Stimulated activated CD8-positive, alpha-beta memory T cell treated with anti-CD3 and anti-CD28 coated beads, Interleukin-12 subunit alpha, Interleukin-12 subunit beta, amount 100 ng/mL, for 4 hours (primary cell): Measurements from ENCODE around the gene POLR3C.
A peak's percentile ranks its signal among the peaks of the same experiment; 100 is the strongest.
"Not testable (repeated sequence)": the region's sequence is repeated elsewhere in the genome, so short reads cannot be mapped to it uniquely, and the experiment has no call there.

Experiments
- DNase-seq: peaks from one replicate; pipeline ENCODE4 v3.0.0-alpha.2; 2020; ENCODE audit warnings: low read depth

The POLR3C gene

GRCh38 chr1:145823565-145824498, at the start of gene POLR3C, which contains the start of gene RNF115:
TSS of gene POLR3C (plus strand) at chr1:145824200. CDS start at chr1:145825777, 1,577 bp downstream.
TSS of gene RNF115 (minus strand) at chr1:145824095. CDS start at chr1:145823873, 222 bp downstream.
- DNase-seq, result peak; percentile 75

GRCh38 chr1:145777357-145778145, 46.4 kb upstream of the POLR3C start:
- no peak for DNase-seq

GRCh38 chr1:145778146-145778540, 45.9 kb upstream of the POLR3C start:
- no peak for DNase-seq

- no peak for DNase-seq
Observed at GRCh38 chr1:145782272-145783099, 41.5 kb upstream of the POLR3C start.

GRCh38 chr1:145784409-145784808, 39.6 kb upstream of the POLR3C start:
- no peak for DNase-seq

- no peak for DNase-seq
Observed at GRCh38 chr1:145785547-145785946, 38.5 kb upstream of the POLR3C start.

- no peak for DNase-seq
Observed at GRCh38 chr1:145786271-145786670, 37.7 kb upstream of the POLR3C start.

- no peak for DNase-seq
Observed at GRCh38 chr1:145788580-145788979, 35.4 kb upstream of the POLR3C start.

- DNase-seq, result not testable (repeated sequence)
Observed at GRCh38 chr1:145791860-145792259, 32.1 kb upstream of the POLR3C start.

- DNase-seq, result no peak
Observed at GRCh38 chr1:145792484-145792883, 31.5 kb upstream of the POLR3C start.

GRCh38 chr1:145795257-145795881, 28.6 kb upstream of the POLR3C start:
- DNase-seq, result no peak

- no peak for DNase-seq
Observed at GRCh38 chr1:145796753-145797152, 27.2 kb upstream of the POLR3C start.

- no peak for DNase-seq
Observed at GRCh38 chr1:145799806-145800205, 24.2 kb upstream of the POLR3C start.

- DNase-seq, result no peak
Observed at GRCh38 chr1:145804235-145805045, 19.6 kb upstream of the POLR3C start.

GRCh38 chr1:145805057-145805456, 18.9 kb upstream of the POLR3C start:
- DNase-seq, result no peak

GRCh38 chr1:145806408-145806807, 17.6 kb upstream of the POLR3C start:
- no peak for DNase-seq

- no peak for DNase-seq
Observed at GRCh38 chr1:145806844-145807243, 17.2 kb upstream of the POLR3C start.

GRCh38 chr1:145812977-145813810, 10.8 kb upstream of the POLR3C start:
- DNase-seq, result not testable (repeated sequence)

GRCh38 chr1:145818095-145818494, 5.9 kb upstream of the POLR3C start:
- DNase-seq, result not testable (repeated sequence)
